HG02884 (cell line): ENCODE results near the gene DRICH1.
"Not testable (repeated sequence)": the region's sequence is repeated elsewhere in the genome, so short reads cannot be mapped to it uniquely, and the experiment has no call there.

ENCODE experiments used
- ATAC-seq: cut with Tn5 transposase; IDR thresholded peaks from one replicate; pipeline ENCODE4 v1.9.1; 2021; ENCODE audit warnings: mild to moderate bottlenecking, moderate library complexity; ENCODE audit not compliant: unreplicated experiment

Gene DRICH1

DNA sequence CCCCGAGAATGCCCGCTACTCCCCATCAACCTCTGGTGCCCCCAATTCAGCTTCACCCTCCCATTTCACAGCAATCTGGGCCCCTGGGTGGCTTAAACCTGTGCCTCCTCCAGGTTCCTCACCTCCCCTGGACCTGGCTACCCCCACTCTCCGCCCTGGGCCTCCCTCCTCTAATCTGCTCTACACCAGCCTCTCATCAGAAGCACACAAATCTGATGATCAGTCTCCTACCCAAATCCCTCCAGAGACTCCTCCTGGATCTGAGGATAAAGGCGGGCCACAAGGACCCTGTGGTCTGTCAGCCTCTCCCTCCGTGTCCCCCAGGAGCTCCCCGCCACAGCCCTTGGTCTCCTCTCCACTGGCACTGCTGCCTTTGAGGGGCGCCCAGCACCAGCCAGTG is 28.9 kb downstream of the DRICH1 start:
- no peak for ATAC-seq

DNA sequence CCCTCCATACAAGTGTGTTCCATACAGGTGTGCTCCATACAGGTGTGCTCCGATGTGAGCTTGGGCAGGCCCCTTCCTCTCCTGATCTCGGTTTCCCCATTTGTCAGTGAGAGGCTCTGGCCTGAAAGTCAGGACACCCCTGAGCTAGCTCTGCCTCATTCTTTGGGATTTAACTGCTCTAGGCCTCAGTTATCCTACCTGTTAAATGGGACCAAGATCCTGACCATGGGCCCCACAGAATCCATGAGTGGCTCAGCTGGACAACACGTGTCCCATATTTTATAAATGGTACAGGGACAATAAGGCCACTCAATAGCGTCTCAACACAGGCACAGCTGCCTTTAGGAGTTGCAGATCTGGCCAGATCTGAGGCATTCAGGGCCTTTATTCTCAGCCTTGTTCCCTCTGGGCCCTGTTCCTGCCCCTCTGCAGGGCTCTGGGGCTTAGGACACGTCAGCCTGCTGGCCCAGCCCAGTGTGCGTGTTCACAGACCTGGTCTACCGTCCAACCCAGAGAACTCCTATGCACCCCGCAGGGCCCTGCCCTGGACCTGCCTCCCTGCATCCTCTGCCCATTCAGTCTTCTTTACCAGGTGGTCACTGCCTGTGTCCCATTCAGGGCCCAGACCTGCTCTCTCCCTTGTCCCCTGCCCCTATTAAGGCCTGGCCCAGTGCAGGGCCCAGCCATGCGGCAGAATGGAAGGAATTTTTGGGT is 33.2 kb downstream of the DRICH1 start:
- no peak for ATAC-seq

DNA sequence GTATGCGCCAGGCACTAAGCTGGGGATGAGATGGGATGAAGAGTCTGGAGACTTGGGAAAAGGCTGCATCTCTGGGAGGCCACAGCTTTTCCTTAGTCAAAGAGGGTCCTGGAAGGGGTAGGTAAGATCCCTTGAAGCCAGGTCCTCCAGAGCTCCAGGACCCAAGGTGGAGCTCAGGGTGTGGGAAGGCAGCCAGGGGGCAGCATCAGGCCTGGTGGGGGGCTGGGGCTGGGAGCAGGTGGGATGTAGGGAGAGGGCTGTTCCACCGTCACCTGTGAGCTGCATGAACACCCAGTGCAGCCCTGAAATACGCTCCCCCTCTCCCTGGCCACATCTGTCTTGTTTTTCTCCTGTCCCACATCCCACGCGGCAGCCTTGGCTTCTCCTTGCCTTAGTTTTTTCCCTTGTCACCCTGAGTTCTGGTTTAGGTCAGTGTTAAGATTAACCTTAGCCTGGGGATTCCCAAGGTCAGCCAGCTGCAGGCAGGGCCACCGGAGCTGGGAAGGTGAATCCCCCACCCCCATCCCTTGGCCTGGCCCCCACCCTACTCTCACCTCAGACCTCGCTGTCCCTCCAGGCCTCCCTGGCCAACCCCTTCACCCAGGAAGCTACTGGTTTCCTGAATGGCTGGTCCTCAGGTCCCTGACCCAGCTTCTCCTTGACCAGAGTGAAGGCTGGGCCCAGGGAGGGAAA is 34.4 kb downstream of the DRICH1 start:
- not testable (repeated sequence) for ATAC-seq

DNA sequence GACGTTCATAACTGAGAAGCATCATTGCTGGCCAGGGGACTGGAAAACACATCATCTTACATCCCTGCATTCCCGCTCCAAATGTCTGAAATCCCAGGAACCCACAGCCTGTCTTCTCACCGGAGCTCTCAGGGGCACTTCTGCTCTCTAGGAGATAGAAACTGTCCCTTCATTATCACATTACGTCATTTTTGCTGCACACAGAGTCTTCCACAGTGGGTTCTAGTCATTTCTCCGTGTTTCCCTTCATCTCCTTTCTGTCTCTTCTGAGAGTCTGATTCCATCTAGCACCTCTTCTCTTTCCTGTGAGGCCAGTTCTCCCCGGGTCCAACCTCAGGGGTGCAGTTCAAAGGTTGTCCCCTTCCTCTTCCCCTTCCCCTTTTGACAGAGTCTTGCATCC is 36.2 kb downstream of the DRICH1 start:
- not testable (repeated sequence) for ATAC-seq

GRCh38 chr22:23591846-23592245 is 40.3 kb downstream of the DRICH1 start:
- no peak for ATAC-seq

DNA sequence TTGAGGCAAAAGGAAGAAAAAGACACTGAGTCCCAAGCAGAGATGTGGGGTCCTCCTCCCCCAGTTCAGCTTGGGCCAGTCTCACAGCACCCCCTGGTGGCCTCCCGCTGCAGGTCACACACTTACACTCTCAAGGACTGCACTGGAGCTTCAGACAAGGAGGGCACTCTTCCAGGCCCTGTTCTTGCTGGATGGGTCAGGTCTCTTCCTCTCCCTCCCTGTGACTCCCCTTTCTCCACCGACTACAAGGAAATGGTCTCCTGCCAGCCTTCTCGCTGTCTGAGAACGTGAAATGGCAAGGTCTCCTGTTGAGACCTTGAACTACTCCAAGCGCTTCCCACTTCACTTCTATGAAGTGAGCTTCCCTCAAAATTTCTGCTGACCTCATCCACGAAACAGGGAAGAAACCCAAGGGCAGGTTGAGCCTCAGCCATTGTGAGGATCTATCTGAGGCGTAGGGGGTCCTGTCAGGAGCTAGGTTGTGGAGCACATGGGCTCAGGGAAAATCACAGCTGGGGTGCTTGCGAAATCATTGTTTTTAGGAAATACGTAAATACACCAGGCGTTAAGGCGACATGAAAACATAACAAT is 40.8 kb downstream of the DRICH1 start:
- no peak for ATAC-seq

DNA sequence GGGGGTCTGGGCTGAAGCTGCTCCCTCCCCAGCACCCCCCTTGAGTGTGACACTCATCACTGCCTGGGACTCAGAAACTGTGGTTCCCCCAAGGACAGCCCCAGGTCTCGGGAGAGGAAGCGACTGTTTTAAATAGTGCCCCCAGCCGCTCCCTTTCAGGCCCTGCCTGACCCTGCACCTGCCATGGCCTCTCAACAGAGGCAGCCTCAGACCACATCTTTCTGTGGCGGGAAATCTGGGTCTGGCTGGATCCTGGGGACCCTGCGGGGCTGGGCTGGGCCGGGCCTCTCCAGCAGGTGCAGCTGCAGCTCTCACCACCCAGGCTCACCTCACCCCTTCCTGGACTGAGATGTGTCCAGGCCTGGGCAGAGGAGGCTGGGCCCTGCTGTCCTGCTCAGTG is 48.3 kb downstream of the DRICH1 start:
- no peak for ATAC-seq

DNA sequence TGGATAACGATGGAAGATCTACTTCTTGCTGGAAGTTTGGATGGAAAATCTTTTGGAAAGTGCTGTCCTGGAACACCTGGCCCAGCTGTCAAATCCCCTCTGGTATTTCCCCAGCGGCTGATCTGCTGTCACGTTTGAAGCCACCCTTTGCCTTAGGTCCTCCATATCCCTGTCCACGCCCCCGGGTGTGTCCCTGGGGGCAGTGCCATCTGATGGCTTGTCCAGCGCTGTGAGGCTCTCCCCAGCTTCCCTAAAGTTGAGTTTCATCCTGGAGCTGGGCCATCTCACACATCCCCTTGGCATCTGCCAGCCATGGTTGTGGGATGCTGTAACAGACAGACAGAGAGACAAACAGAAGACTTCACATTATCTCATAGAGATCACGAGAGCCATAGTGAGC is 49.0 kb downstream of the DRICH1 start:
- no peak for ATAC-seq

DNA sequence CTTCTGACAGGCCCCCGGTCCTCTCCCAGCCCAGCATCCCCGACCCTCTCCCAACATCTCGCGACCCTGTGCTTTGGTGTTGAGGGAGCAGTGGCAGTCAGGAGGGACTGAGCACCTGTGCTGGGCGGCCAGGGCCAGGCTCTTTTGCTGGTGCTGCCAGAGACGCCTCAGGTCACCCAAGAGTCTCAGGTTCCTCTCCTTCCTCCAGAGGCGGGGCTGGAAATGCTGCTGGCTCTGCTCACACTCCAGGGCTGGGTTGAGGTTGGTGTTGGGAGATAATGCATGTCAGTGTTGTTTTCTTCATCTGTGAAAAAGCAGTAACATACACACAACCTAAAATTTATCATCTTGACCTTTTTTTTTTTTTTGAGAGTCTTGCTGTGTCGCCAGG is 50.9 kb downstream of the DRICH1 start:
- no peak for ATAC-seq

DNA sequence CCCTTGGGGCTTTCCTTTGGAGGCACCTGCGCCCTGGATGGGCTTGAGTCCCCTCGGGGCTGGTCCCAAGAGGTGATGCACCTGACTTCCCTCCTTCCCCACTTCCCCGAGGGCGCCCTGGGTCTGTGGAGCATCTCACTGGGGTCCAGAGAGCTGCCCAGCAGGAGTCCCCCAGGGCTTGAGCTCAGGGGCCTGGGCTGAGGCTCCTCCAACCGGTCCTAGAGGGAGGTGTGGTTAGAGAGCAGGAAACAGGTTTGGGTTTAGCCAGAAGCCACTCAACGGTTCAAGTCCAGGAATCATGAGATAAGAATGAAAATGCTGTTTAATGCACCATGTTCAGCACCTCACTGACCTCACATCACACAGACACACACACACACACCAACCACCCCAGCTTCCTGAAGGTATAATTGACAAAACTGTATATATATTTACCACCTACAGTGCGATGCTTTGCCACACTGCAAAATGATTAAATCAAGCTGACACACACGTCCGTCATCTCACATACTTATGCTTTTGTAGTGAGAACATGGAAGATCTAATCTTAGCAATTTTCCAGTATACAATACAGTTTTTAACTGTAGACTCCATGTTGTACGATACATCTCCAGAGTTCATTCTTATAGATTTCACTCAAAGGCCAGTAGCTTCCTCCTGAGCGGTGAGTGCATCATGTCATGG is 51.4 kb downstream of the DRICH1 start:
- no peak for ATAC-seq

GRCh38 chr22:23579870-23580575 is 52.1 kb downstream of the DRICH1 start, which contains the start of gene IGLL1:
IGLL1 (minus strand) TSS chr22:23580290; CDS start chr22:23580190, 100 bp downstream.
- no peak for ATAC-seq

- no peak for ATAC-seq
Observed at GRCh38 chr22:23579280-23579679, 52.8 kb downstream of the DRICH1 start.

- ATAC-seq: no peak
Observed at GRCh38 chr22:23578306-23578705, 53.8 kb downstream of the DRICH1 start.

DNA sequence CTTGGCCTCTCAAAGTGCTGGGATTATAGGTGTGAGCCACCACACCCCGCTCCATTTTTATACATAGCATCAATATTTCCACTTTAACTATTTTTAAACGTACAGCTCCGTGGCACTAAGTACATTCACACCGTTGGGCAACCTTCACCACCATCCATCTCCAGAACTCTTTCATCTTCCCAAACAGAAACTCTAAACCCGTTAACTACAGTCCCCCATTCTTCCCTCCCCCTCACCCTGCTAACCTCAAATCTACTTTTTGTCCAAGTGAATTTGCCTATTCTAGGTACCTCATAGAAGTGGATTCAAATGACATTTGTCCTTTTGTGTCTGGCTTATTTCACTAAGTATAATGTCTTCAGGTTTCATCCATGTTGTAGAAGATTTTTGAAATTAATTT is 55.4 kb downstream of the DRICH1 start:
- ATAC-seq: no peak

- no peak for ATAC-seq
Observed at GRCh38 chr22:23575601-23576000, 56.5 kb downstream of the DRICH1 start.

GRCh38 chr22:23574877-23575276 is 57.2 kb downstream of the DRICH1 start:
- ATAC-seq: no peak

GRCh38 chr22:23574371-23574811 is 57.7 kb downstream of the DRICH1 start:
- ATAC-seq: no peak

- not testable (repeated sequence) for ATAC-seq
Observed at GRCh38 chr22:23573701-23574235, 58.4 kb downstream of the DRICH1 start.

- ATAC-seq: not testable (repeated sequence)
Observed at GRCh38 chr22:23573106-23573505, 59.0 kb downstream of the DRICH1 start.

DNA sequence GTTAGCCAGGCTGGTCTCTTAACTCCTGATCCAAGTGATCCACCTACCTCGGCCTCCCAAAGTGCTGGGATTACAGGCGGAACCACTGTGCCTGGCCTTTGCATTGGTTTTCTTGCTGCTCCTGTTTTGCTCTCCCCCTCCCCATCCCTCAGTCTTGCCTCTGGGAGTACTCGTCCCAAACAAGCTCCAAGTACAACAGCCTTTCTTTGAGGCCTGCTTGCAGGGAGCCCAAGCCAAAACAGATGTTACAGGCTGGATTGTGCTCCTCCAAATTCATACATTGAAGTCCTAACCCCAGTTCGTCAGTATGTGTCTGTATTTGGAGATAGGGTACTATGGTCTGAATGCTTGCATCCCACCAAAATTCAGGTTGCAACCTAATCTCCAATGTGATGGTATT is 60.6 kb downstream of the DRICH1 start:
- no peak for ATAC-seq

GRCh38 chr22:23570681-23571080 is 61.4 kb downstream of the DRICH1 start:
- no peak for ATAC-seq
